ENCODE data around the gene CNTNAP5.

CNTNAP5 gene

GRCh38 chr2:124286089-124286783, 261.1 kb downstream of the CNTNAP5 start:
- Histone ChIP-seq H2AK5ac (ENCODE audit: low read length) (no peak overlapping the region), H3K4me3 (ENCODE audit: low read depth, low read length) (no peak overlapping the region), H2BK120ac (ENCODE audit: insufficient read depth, low read length, poor library complexity) (no peak overlapping the region), H4K91ac (ENCODE audit: low read depth, low read length) (no peak overlapping the region), H3K27me3 (ENCODE audit: insufficient read depth, low read length) (no peaks in the 10 kb centered on the region), H3K4me1 (ENCODE audit: control insufficient read depth in 1 of 2, insufficient read depth in 2 of 2, low read length in 2 of 2) (peaks cover 0 to 2% of the 10 kb centered on the region in 2 experiments), H3K14ac (ENCODE audit: low read length) (no peak overlapping the region), H3K23ac (ENCODE audit: low read length) (no peak overlapping the region), H4K12ac (ENCODE audit: low read depth, low read length) (no peak overlapping the region), H3K36me3 (ENCODE audit: control insufficient read depth in 1 of 2, insufficient read depth in 2 of 2, low read length in 2 of 2) (no peaks in the 10 kb centered on the region), H3K18ac (ENCODE audit: low read length) (no peak overlapping the region), H3K79me1 (ENCODE audit: low read length) (no peaks in the 10 kb centered on the region), H3K79me2 (ENCODE audit: control insufficient read depth, insufficient read depth, low read length, poor library complexity) (no peaks in the 10 kb centered on the region), H2BK5ac (ENCODE audit: low read depth, low read length, poor library complexity) (no peak overlapping the region), H4K8ac (ENCODE audit: low read depth, low read length) (no peak overlapping the region), H3K9ac (ENCODE audit: low read length) (no peak overlapping the region), H3K4me2 (ENCODE audit: low read length) (no peak overlapping the region), H3K4ac (ENCODE audit: low read depth, low read length) (no peak overlapping the region), H2BK12ac (ENCODE audit: low read length) (no peak overlapping the region), H2AFZ (ENCODE audit: insufficient read depth, low read length, poor library complexity) (no peak overlapping the region), H3K9me3 (ENCODE audit: insufficient read depth, low read depth, low read length) (peaks cover 1% of the 10 kb centered on the region), H3K27ac (ENCODE audit: low read depth, low read length) (no peak overlapping the region)
- no peak for DNase-seq
- WGBS (ENCODE audit: extremely low coverage, insufficient coverage, insufficient read length): no CpG with 5 or more reads among the region's 7 CpGs

- peaks cover 1% of the 10 kb centered on the region for H3K9me3 ChIP-seq (ENCODE audit: insufficient read depth, low read depth, low read length)
- H3K18ac ChIP-seq (ENCODE audit: low read length): no peak overlapping the region
- H2AK5ac ChIP-seq (ENCODE audit: low read length): no peak overlapping the region
- no peak overlapping the region for H3K9ac ChIP-seq (ENCODE audit: low read length)
- H3K36me3 ChIP-seq (ENCODE audit: control insufficient read depth in 1 of 2, insufficient read depth in 2 of 2, low read length in 2 of 2): no peaks in the 10 kb centered on the region
- H4K8ac ChIP-seq (ENCODE audit: low read depth, low read length): no peak overlapping the region
- no peak overlapping the region for H3K14ac ChIP-seq (ENCODE audit: low read length)
- no peak overlapping the region for H3K4me3 ChIP-seq (ENCODE audit: low read depth, low read length)
- no CpG with 5 or more reads among the region's 1 CpG for WGBS (ENCODE audit: extremely low coverage, insufficient coverage, insufficient read length)
- no peak overlapping the region for H2BK120ac ChIP-seq (ENCODE audit: insufficient read depth, low read length, poor library complexity)
- no peak for DNase-seq
- H3K4me2 ChIP-seq (ENCODE audit: low read length): no peak overlapping the region
- no peaks in the 10 kb centered on the region for H3K27me3 ChIP-seq (ENCODE audit: insufficient read depth, low read length)
- H3K79me1 ChIP-seq (ENCODE audit: low read length): no peaks in the 10 kb centered on the region
- no peak overlapping the region for H2AFZ ChIP-seq (ENCODE audit: insufficient read depth, low read length, poor library complexity)
- H3K4me1 ChIP-seq (ENCODE audit: control insufficient read depth in 1 of 2, insufficient read depth in 2 of 2, low read length in 2 of 2): no peaks in the 10 kb centered on the region
- H2BK5ac ChIP-seq (ENCODE audit: low read depth, low read length, poor library complexity): no peak overlapping the region
- H3K27ac ChIP-seq (ENCODE audit: low read depth, low read length): no peak overlapping the region
- H3K4ac ChIP-seq (ENCODE audit: low read depth, low read length): no peak overlapping the region
- H4K91ac ChIP-seq (ENCODE audit: low read depth, low read length): no peak overlapping the region
- H3K23ac ChIP-seq (ENCODE audit: low read length): no peak overlapping the region
- no peak overlapping the region for H2BK12ac ChIP-seq (ENCODE audit: low read length)
- H4K12ac ChIP-seq (ENCODE audit: low read depth, low read length): no peak overlapping the region
- no peaks in the 10 kb centered on the region for H3K79me2 ChIP-seq (ENCODE audit: control insufficient read depth, insufficient read depth, low read length, poor library complexity)
Measured at GRCh38 chr2:124289060-124289459, 264.0 kb downstream of the CNTNAP5 start.

- H2BK120ac ChIP-seq (ENCODE audit: insufficient read depth, low read length, poor library complexity): no peak overlapping the region
- DNase-seq: no peak
- WGBS (ENCODE audit: extremely low coverage, insufficient coverage, insufficient read length): no CpG with 5 or more reads among the region's 1 CpG
- H3K27ac ChIP-seq (ENCODE audit: low read depth, low read length): no peak overlapping the region
- no peak overlapping the region for H3K18ac ChIP-seq (ENCODE audit: low read length)
- H3K23ac ChIP-seq (ENCODE audit: low read length): no peak overlapping the region
- no peaks in the 10 kb centered on the region for H3K36me3 ChIP-seq (ENCODE audit: control insufficient read depth in 1 of 2, insufficient read depth in 2 of 2, low read length in 2 of 2)
- no peak overlapping the region for H3K4me2 ChIP-seq (ENCODE audit: low read length)
- H3K14ac ChIP-seq (ENCODE audit: low read length): no peak overlapping the region
- H2AFZ ChIP-seq (ENCODE audit: insufficient read depth, low read length, poor library complexity): no peak overlapping the region
- no peaks in the 10 kb centered on the region for H3K27me3 ChIP-seq (ENCODE audit: insufficient read depth, low read length)
- H3K9ac ChIP-seq (ENCODE audit: low read length): no peak overlapping the region
- no peak overlapping the region for H2AK5ac ChIP-seq (ENCODE audit: low read length)
- no peaks in the 10 kb centered on the region for H3K79me2 ChIP-seq (ENCODE audit: control insufficient read depth, insufficient read depth, low read length, poor library complexity)
- peaks cover 1% of the 10 kb centered on the region for H3K9me3 ChIP-seq (ENCODE audit: insufficient read depth, low read depth, low read length)
- H4K91ac ChIP-seq (ENCODE audit: low read depth, low read length): no peak overlapping the region
- H4K12ac ChIP-seq (ENCODE audit: low read depth, low read length): no peak overlapping the region
- H2BK5ac ChIP-seq (ENCODE audit: low read depth, low read length, poor library complexity): no peak overlapping the region
- H3K4ac ChIP-seq (ENCODE audit: low read depth, low read length): no peak overlapping the region
- no peaks in the 10 kb centered on the region for H3K4me1 ChIP-seq (ENCODE audit: control insufficient read depth in 1 of 2, insufficient read depth in 2 of 2, low read length in 2 of 2)
- no peak overlapping the region for H4K8ac ChIP-seq (ENCODE audit: low read depth, low read length)
- H3K79me1 ChIP-seq (ENCODE audit: low read length): no peaks in the 10 kb centered on the region
- no peak overlapping the region for H3K4me3 ChIP-seq (ENCODE audit: low read depth, low read length)
- H2BK12ac ChIP-seq (ENCODE audit: low read length): no peak overlapping the region
Measured at GRCh38 chr2:124289615-124290014, 264.5 kb downstream of the CNTNAP5 start.

DNA sequence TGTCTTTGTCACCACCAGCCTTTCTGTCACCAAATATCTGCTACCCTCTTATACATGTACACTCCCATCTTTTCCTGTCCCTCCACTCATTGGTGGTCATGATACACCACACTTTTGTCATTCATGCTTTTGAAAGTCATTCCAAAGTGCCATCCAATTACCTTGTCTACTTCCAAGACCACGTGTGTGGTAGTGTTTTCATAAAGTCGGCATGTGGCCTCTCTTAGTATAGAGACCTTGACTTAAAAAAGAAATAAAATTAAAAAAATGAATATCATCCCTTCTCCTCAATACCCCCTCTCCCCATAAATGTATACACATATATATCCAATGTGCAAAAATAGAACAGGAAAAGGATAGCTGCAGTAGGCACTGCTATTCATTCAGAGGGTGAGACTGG, 271.4 kb downstream of the CNTNAP5 start:
- H3K36me3 ChIP-seq (ENCODE audit: control insufficient read depth in 1 of 2, insufficient read depth in 2 of 2, low read length in 2 of 2): no peaks in the 10 kb centered on the region
- H2AK5ac ChIP-seq (ENCODE audit: low read length): no peak overlapping the region
- H3K18ac ChIP-seq (ENCODE audit: low read length): no peak overlapping the region
- WGBS (ENCODE audit: extremely low coverage, insufficient coverage, insufficient read length): no CpG with 5 or more reads among the region's 2 CpGs
- no peak overlapping the region for H2BK5ac ChIP-seq (ENCODE audit: low read depth, low read length, poor library complexity)
- no peak overlapping the region for H3K9ac ChIP-seq (ENCODE audit: low read length)
- no peak for DNase-seq
- no peak overlapping the region for H4K8ac ChIP-seq (ENCODE audit: low read depth, low read length)
- H3K4me2 ChIP-seq (ENCODE audit: low read length): no peak overlapping the region
- H3K4me3 ChIP-seq (ENCODE audit: low read depth, low read length): no peak overlapping the region
- no peak overlapping the region for H4K91ac ChIP-seq (ENCODE audit: low read depth, low read length)
- no peak overlapping the region for H3K4ac ChIP-seq (ENCODE audit: low read depth, low read length)
- H2AFZ ChIP-seq (ENCODE audit: insufficient read depth, low read length, poor library complexity): no peak overlapping the region
- no peaks in the 10 kb centered on the region for H3K27me3 ChIP-seq (ENCODE audit: insufficient read depth, low read length)
- no peaks in the 10 kb centered on the region for H3K9me3 ChIP-seq (ENCODE audit: insufficient read depth, low read depth, low read length)
- no peak overlapping the region for H3K14ac ChIP-seq (ENCODE audit: low read length)
- no peak overlapping the region for H3K23ac ChIP-seq (ENCODE audit: low read length)
- H2BK12ac ChIP-seq (ENCODE audit: low read length): no peak overlapping the region
- H3K27ac ChIP-seq (ENCODE audit: low read depth, low read length): no peak overlapping the region
- H2BK120ac ChIP-seq (ENCODE audit: insufficient read depth, low read length, poor library complexity): no peak overlapping the region
- H3K4me1 ChIP-seq (ENCODE audit: control insufficient read depth in 1 of 2, insufficient read depth in 2 of 2, low read length in 2 of 2): no peaks in the 10 kb centered on the region
- no peaks in the 10 kb centered on the region for H3K79me2 ChIP-seq (ENCODE audit: control insufficient read depth, insufficient read depth, low read length, poor library complexity)
- H3K79me1 ChIP-seq (ENCODE audit: low read length): no peaks in the 10 kb centered on the region
- no peak overlapping the region for H4K12ac ChIP-seq (ENCODE audit: low read depth, low read length)
